Kidney glomerular epithelial cell (primary cell): ENCODE data around the gene WNK3.

Source experiments
- DNase-seq: peaks from one replicate; lab custom pipeline; 2025; lab: John Stamatoyannopoulos, UW

WNK3 gene

GRCh38 chrX:54166915-54167314, 190.9 kb downstream of the WNK3 start:
- DNase-seq: no peak

- DNase-seq: no peak
These were observed 200.3 kb downstream of the WNK3 start for GRCh38 chrX:54157561-54157960.
